ENCODE results near the gene ONECUT3. TPM values are rescaled to one million over a fixed set of nuclear protein-coding genes. Genes with fewer than 3 reads are reported as not detected.
"Not testable (repeated sequence)": the region's sequence is repeated elsewhere in the genome, so short reads cannot be mapped to it uniquely, and the experiment has no call there.

The ONECUT3 gene
- total and polyA plus RNA-seq, 5 donors from 2014 or later, result not detected

DNA sequence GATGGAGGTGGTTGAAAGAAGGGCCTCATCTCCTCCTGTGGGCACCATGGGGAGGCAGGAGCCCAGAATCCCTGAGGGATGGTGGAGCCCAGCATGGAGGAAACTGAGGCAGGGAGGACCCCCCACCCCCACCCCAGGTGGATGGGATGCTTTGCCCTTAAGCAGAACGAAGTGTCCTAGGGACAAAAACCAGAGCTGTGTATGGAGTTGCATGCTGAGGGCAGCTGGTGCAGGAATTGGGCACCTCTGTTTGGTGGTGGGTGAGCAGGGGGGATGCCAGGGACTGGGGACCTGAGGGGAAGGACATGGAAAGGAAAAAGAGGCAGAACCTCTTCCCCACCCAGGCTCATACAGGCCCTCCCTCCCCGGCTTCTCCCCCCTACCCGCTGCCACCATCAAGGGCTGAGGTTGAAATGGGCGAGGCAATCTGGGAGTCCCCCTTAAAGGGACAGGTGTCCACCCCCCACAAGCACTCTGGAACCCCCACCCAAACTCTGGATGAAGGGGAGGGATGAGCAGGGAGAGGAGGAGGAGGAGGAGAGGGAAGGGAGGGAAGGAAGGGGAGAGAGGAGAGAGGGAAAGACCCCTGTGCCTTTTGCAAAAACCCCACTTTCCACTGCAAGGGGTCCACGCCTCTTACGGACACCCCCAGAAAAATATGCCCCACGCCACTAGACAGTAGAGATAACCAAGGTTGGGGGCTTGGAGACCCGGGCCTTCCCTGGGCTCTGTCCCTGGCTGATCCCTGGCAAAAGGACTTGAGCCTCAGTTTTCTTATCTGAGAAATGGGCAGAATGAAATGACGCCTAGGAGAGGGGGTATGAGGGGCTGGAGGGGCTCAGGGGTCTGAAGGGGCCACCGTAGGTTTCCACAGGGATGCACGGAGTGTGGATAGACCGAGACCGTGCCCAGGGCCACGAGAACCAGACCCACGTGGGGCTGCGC, 5.9 kb downstream of the ONECUT3 start:
- Histone ChIP-seq H3K4me1 (ENCODE audit: control insufficient read depth, insufficient read depth, low read length, poor library complexity, severe bottlenecking) (peaks cover 7% of the 10 kb centered on the region), H3K27me3 (ENCODE audit: control insufficient read depth, insufficient read depth, low read length) (peaks cover 10% of the 10 kb centered on the region), H3K27ac (ENCODE audit: insufficient read depth, low read length, poor library complexity, severe bottlenecking) (no peak overlapping the region), H3K36me3 (ENCODE audit: control insufficient read depth, insufficient read depth, low read length) (no peaks in the 10 kb centered on the region), H3K9me3 (ENCODE audit: control insufficient read depth in 2 of 2, low read length in 2 of 2) (no peaks in the 10 kb centered on the region), H3K4me3 (ENCODE audit: low read depth, low read length) (no peak overlapping the region)
- ATAC-seq (ENCODE audit: low read depth in 2 of 2), result no peak
- Mint-ChIP-seq H3K4me1 (peaks cover 0 to 15% (median 2%) of the 10 kb centered on the region in 4 donors), H3K4me3 (no peak overlapping the region), H3K27me3 (peaks cover 78% of the 10 kb centered on the region), H3K9me3 (no peaks in the 10 kb centered on the region), H3K36me3 (no peaks in the 10 kb centered on the region), H3K27ac (no peak overlapping the region)
- DNase-seq, result no peak

DNA sequence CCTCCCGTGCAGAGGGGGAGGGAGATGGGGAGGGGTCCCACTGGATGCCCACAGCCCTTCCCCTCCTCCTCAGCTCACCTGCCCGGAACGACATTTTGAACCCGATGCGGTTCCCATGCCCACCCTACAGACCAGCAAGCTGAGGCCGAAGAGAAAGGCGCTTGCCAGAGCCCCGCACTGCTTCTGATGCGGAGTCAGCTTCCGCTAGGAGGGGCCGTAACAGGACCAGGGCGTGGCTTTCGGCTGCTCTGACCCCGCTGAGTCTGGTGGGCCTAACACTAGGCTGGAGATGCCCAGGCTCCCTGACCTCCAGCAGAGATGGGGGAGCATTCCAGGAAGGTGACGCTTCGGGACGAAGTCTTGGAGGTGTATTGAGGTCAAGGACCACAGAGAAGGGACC, 6.7 kb downstream of the ONECUT3 start:
- no peak overlapping the region for H3K4me3 Mint-ChIP-seq
- H3K27ac Mint-ChIP-seq, result no peak overlapping the region
- Histone ChIP-seq H3K4me3 (ENCODE audit: low read depth, low read length) (no peak overlapping the region), H3K27me3 (ENCODE audit: control insufficient read depth, insufficient read depth, low read length) (peaks cover 10% of the 10 kb centered on the region), H3K9me3 (ENCODE audit: control insufficient read depth in 2 of 2, low read length in 2 of 2) (no peaks in the 10 kb centered on the region), H3K27ac (ENCODE audit: insufficient read depth, low read length, poor library complexity, severe bottlenecking) (no peak overlapping the region), H3K4me1 (ENCODE audit: control insufficient read depth, insufficient read depth, low read length, poor library complexity, severe bottlenecking) (peaks cover 7% of the 10 kb centered on the region), H3K36me3 (ENCODE audit: control insufficient read depth, insufficient read depth, low read length) (no peaks in the 10 kb centered on the region)
- DNase-seq (no peak), ATAC-seq (ENCODE audit: low read depth in 2 of 2) (no peak)
- no peaks in the 10 kb centered on the region for H3K9me3 Mint-ChIP-seq
- H3K4me1 Mint-ChIP-seq, result peaks cover 0 to 14% (median 2%) of the 10 kb centered on the region in 4 donors
- no peaks in the 10 kb centered on the region for H3K36me3 Mint-ChIP-seq
- H3K27me3 Mint-ChIP-seq, result peaks cover 81% of the 10 kb centered on the region

DNA sequence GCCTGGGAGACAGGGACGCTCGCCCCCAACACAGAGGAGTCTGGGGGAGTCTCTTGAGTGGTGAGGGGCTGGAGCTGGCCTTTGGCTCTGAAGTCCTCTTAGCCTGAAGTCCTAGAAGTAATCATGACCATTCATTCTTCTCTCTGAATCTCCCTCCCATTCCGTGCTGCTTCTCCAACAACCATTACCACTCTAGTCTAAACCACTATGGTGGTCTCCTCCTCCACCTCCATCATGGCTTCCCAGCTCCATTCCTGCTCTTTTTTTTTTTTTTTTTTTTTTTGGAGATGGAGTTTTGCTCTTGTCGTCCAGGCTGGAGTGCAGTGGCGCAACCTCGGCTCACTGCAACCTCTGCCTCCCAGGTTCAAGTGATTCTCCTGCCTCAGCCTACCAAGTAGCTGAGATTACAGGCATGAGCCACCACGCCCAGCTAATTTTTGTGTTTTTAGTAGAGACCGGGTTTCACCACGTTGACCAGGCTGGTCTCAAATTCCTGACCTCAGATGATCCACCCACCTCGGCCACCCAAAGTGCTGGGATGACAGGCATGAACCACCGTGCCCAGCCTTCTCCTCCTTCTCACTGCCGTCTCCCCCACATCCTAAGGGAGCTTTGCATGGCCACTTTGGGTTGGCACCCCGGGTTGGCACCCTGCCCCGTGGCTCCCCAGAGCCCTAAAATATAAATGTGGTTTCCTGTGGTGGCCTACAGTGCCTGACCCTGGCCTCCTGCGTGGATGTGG, 7.7 kb downstream of the ONECUT3 start:
- not testable (repeated sequence) for ATAC-seq (ENCODE audit: low read depth in 2 of 2); H3K4me3 ChIP-seq (ENCODE audit: low read depth, low read length); H3K36me3 Mint-ChIP-seq; DNase-seq; H3K9me3 ChIP-seq (ENCODE audit: control insufficient read depth in 2 of 2, low read length in 2 of 2); H3K9me3 Mint-ChIP-seq; H3K27ac ChIP-seq (ENCODE audit: insufficient read depth, low read length, poor library complexity, severe bottlenecking); H3K27me3 ChIP-seq (ENCODE audit: control insufficient read depth, insufficient read depth, low read length); H3K4me1 ChIP-seq (ENCODE audit: control insufficient read depth, insufficient read depth, low read length, poor library complexity, severe bottlenecking); H3K36me3 ChIP-seq (ENCODE audit: control insufficient read depth, insufficient read depth, low read length)
- H3K27me3 Mint-ChIP-seq, result peaks cover 80% of the 10 kb centered on the region
- peaks cover 0 to 11% (median under 1%) of the 10 kb centered on the region in 4 donors for H3K4me1 Mint-ChIP-seq
- H3K27ac Mint-ChIP-seq, result peak overlapping the region in 1 of 3 donors; percentile 76
- peak overlapping the region in 1 of 4 donors; percentile 28 for H3K4me3 Mint-ChIP-seq

DNA sequence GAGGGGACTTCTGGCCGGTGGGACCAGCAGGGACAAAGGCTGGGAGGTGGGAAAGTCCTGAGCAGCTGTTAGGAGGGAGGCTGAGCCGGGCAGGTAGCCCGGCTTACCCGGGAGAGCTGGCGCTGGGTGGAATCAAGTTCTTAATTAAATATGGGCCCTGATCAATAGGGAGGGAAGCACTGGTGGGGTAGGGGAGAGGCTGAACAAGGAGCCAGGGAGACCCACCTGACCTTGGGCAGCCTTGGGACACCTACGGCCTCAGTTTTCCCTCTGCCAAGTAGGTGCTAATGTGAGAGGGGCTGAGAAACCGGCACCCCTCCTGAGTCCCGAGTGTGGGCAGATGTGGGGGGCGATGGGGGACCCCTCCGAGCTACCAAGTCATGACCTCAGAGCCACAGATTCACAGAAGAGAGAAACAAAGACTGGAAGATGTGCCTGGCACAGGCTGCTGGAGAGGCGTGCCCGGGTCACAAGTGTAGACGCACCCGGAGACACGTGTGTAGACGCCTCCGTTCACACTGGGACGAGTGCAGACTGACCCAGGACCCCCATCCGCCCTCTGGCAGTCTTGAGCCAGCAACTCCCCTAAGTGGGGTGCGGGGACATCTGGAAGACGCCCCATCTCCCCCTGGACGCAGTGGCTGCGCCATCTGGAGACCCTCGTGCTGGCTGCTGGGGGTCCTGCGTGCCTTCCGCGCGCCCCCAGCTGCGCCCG, 8.4 kb downstream of the ONECUT3 start:
- DNase-seq (no peak), ATAC-seq (ENCODE audit: low read depth in 2 of 2) (no peak)
- no peak overlapping the region for H3K4me3 ChIP-seq (ENCODE audit: low read depth, low read length)
- Mint-ChIP-seq H3K9me3 (no peaks in the 10 kb centered on the region), H3K36me3 (no peaks in the 10 kb centered on the region), H3K27ac (peak overlapping the region in 1 of 3 donors; percentile 76), H3K27me3 (peaks cover 77% of the 10 kb centered on the region), H3K4me1 (peaks cover 0 to 8% (median under 1%) of the 10 kb centered on the region in 4 donors), H3K4me3 (no peak overlapping the region)
- peaks cover 7% of the 10 kb centered on the region for H3K4me1 ChIP-seq (ENCODE audit: control insufficient read depth, insufficient read depth, low read length, poor library complexity, severe bottlenecking)
- no peaks in the 10 kb centered on the region for H3K9me3 ChIP-seq (ENCODE audit: control insufficient read depth in 2 of 2, low read length in 2 of 2)
- H3K27ac ChIP-seq (ENCODE audit: insufficient read depth, low read length, poor library complexity, severe bottlenecking), result no peak overlapping the region
- H3K36me3 ChIP-seq (ENCODE audit: control insufficient read depth, insufficient read depth, low read length), result no peaks in the 10 kb centered on the region
- peaks cover 5% of the 10 kb centered on the region for H3K27me3 ChIP-seq (ENCODE audit: control insufficient read depth, insufficient read depth, low read length)

DNA sequence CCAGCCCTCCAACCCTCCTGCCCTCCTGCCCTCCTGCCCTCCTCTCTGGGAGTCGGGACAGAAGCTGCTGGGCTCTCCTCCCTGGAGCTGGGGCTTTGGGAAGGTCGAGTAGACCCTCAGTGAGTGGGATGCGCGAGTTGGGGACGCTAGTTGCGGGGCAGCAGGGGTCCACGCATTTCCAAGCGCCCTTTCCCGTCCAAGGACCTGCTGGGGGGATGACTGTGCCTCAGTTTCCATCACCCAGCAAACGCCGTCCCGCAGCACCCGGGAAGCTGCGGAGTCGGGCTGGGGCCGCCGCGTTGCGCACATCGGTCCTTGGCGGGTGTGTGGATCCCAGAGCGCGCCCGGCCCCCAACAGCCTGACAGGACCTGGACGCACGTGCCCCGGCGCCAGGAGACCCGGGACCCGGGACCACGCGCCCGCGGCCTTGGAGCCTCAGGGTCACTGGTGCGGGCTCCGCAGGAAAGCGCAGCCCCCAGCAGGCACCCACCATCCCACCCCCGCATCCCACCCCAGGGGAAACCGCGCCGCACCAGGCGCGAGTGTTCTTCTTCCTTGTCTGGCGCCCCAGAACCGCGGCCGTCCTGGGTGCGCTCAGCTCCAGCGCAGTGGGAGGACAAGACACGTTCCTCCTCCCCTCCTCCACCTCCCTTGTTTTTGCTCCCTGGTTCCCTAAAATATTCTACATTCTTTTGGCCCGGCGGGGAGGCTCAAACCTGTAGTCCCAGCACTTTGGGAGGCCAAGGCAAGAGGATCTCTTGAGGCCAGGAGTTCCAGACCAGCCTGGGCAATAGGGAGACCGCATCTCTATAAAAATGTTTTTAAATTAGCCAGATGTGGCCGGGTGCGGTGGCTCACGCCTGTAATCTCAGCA, 9.2 kb downstream of the ONECUT3 start:
- H3K27ac ChIP-seq (ENCODE audit: insufficient read depth, low read length, poor library complexity, severe bottlenecking), result no peak overlapping the region
- H3K27me3 Mint-ChIP-seq, result peaks cover 84% of the 10 kb centered on the region
- H3K27ac Mint-ChIP-seq, result no peak overlapping the region
- H3K9me3 ChIP-seq (ENCODE audit: control insufficient read depth in 2 of 2, low read length in 2 of 2), result no peaks in the 10 kb centered on the region
- H3K27me3 ChIP-seq (ENCODE audit: control insufficient read depth, insufficient read depth, low read length), result peaks cover 3% of the 10 kb centered on the region
- ATAC-seq (ENCODE audit: low read depth in 2 of 2) (no peak), DNase-seq (no peak)
- H3K36me3 ChIP-seq (ENCODE audit: control insufficient read depth, insufficient read depth, low read length), result no peaks in the 10 kb centered on the region
- H3K4me1 ChIP-seq (ENCODE audit: control insufficient read depth, insufficient read depth, low read length, poor library complexity, severe bottlenecking), result peaks cover 1% of the 10 kb centered on the region
- H3K36me3 Mint-ChIP-seq, result no peaks in the 10 kb centered on the region
- no peaks in the 10 kb centered on the region for H3K9me3 Mint-ChIP-seq
- no peak overlapping the region for H3K4me3 ChIP-seq (ENCODE audit: low read depth, low read length)
- peaks cover 0 to 4% (median 2%) of the 10 kb centered on the region in 4 donors for H3K4me1 Mint-ChIP-seq
- H3K4me3 Mint-ChIP-seq, result no peak overlapping the region

DNA sequence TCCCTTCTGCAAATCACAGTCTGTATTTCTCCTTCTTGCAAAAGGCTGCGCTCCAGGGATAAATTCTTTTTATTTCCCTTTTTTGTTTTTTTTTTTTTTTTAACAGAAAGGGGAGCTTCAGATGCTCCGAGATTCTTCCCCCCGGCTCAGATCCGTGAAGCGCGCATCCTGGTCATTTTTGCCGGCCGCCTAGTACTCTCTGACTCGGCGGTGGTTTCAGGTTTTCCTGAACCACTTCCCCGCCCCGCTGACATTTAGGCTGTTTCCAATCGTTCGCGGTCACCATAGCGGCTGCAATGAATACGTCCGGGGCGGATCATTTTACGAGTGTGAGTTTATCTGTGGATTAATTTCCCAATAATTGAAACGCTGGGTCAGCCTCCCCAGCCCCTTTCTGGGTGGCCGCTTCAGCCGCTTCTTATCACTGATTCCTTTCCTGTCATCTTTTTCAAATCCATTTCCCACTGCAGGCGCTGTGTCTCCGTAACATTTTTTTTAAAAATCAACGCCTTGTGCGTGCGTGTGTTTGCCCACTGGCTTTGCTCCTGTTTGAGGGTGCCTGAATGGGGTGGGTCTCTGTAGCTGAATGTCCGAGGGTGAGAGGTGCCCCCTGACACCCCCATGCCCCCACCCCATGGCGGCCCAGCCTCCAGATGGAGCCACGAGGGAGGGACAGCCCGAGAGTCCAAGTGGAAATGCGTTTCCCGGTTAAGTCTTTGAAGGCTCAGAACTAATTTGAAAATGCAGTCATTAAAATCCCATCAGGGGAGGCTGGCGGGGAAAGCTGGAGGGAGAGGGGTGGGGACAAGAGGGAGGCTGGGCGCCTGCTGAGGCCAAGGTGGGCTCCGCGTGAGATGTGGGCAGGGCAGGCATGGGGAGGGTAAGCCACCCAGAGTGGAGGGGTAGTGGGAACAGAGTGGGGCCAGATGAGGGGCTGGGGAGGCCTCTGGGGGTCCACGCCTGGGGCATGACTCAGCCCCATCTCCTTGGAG, 10.6 kb downstream of the ONECUT3 start:
- H3K27me3 ChIP-seq (ENCODE audit: control insufficient read depth, insufficient read depth, low read length), result peaks cover 5% of the 10 kb centered on the region
- Mint-ChIP-seq H3K4me1 (peaks cover 0 to 6% (median 3%) of the 10 kb centered on the region in 4 donors), H3K27me3 (peaks cover 86% of the 10 kb centered on the region), H3K27ac (no peak overlapping the region), H3K36me3 (no peaks in the 10 kb centered on the region), H3K4me3 (no peak overlapping the region), H3K9me3 (peaks cover 0 to 2% (median 0%) of the 10 kb centered on the region in 7 donors)
- H3K4me1 ChIP-seq (ENCODE audit: control insufficient read depth, insufficient read depth, low read length, poor library complexity, severe bottlenecking), result peaks cover 3% of the 10 kb centered on the region
- no peaks in the 10 kb centered on the region for H3K36me3 ChIP-seq (ENCODE audit: control insufficient read depth, insufficient read depth, low read length)
- no peak for DNase-seq
- H3K27ac ChIP-seq (ENCODE audit: insufficient read depth, low read length, poor library complexity, severe bottlenecking), result no peak overlapping the region
- no peak overlapping the region for H3K4me3 ChIP-seq (ENCODE audit: low read depth, low read length)
- no peaks in the 10 kb centered on the region for H3K9me3 ChIP-seq (ENCODE audit: control insufficient read depth in 2 of 2, low read length in 2 of 2)
- no peak for ATAC-seq (ENCODE audit: low read depth in 2 of 2)
